SH-SY5Y (cell line): ENCODE measurements around the gene KIAA1217.

ENCODE experiments used
- GATA2 ChIP-seq: IDR thresholded peaks from 2 replicates; pipeline ENCODE4 v1.6.1; 2011; ENCODE audit warnings: mild to moderate bottlenecking, low read depth, low read length
- GATA3 ChIP-seq: IDR thresholded peaks from 2 replicates; pipeline ENCODE4 v1.6.1; 2011; ENCODE audit warnings: low read depth, mild to moderate bottlenecking, low read length, moderate library complexity

GRCh38 chr10:24340883-24341282, 131.9 kb downstream of the KIAA1217 start:
- TF ChIP-seq GATA2 (no peak), GATA3 (no peak)
